Measurements from ENCODE around the gene OGDH. TPM values are rescaled to one million over a fixed set of nuclear protein-coding genes. Genes with fewer than 3 reads are reported as not detected.

OGDH gene
- total and polyA plus RNA-seq, 2 of the 4 experiments (the other 2 are of a cell fraction): 47.4 to 56.5 TPM

DNA sequence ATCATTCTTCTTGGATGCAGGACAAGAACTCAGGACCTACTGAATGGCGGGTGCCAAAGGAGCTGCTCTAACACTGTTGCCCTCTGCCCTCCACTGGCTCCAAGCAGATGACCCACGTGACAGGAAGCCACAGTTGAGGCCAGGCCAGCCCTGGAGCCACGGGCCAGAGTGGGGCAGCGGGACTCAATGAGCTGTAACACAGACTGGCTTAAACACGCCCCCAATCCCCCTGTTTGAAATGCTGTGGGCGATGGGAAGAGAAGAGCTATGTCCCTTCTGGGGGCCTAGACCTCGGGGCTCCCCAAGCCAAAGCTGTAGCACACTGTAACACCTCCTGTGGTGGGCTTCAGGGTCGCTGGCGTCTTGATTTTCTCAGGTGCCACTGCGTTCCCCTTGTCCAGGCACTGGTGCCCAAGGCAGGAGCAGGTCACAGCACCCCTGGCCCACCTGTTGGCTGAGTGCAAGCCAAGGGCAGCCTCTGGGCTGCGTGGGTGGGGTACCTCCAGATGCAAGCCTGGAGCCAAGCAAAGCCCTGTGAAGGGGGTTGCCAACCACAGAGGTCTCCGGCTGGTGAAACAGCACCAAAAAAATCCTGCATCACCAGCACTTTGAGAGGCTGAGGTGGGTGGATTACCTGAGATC lies 123.6 kb downstream of the OGDH start:
- 92% methylated on average over 6 of the region's 12 CpGs; no CpG with 5 or more reads in 1 of the 2 experiments for WGBS, 2 experiments (ENCODE audit: extremely low coverage in 2 of 2, insufficient read length in 1 of 2)
- H4K8ac ChIP-seq (ENCODE audit: low read depth in 2 of 2, low read length in 2 of 2): no peak overlapping the region
- intact Hi-C loops (cut with micrococcal nuclease): no loop called here
- POLR2A ChIA-PET (ENCODE audit: unreplicated experiment): no interaction called here
- H3K27ac ChIP-seq (ENCODE audit: insufficient read depth, low read length): no peak overlapping the region
- CTCF ChIA-PET: no interaction called here
- no peaks in the 10 kb centered on the region for H3K27me3 ChIP-seq (ENCODE audit: control insufficient read depth, insufficient read depth, low read length)
- dilution Hi-C loops (cut with HindIII; ENCODE audit: low sequenced_read_pairs, unreplicated experiment): no loop called here
- no peak overlapping the region for H3K9ac ChIP-seq (ENCODE audit: low read depth, low read length)
- no peak overlapping the region for H2BK5ac ChIP-seq (ENCODE audit: low read depth, low read length, poor library complexity, severe bottlenecking)
- H3K9me1 ChIP-seq (ENCODE audit: insufficient read depth, low read length): peaks cover 10% of the 10 kb centered on the region
- no peaks in the 10 kb centered on the region for H3K36me3 ChIP-seq (ENCODE audit: control insufficient read depth, insufficient read depth, low read length)
- H3K79me1 ChIP-seq (ENCODE audit: low read depth in 1 of 2, low read length in 2 of 2): peaks cover 0 to 4% of the 10 kb centered on the region in 2 experiments; a peak in 2 of 4 replicates
- H2BK15ac ChIP-seq (ENCODE audit: low read depth, low read length): 0 out of 3 replicates have a peak overlapping the region, but pooled peaks have one; percentile 63
- no peak overlapping the region; the same call in 1 of the 2 replicates for H3K23ac ChIP-seq (ENCODE audit: low read depth, low read length)
- H2AFZ ChIP-seq (replicated peaks; ENCODE audit: low read length, poor library complexity): peak overlapping the region; percentile 49
- no peaks in the 10 kb centered on the region for H4K20me1 ChIP-seq (ENCODE audit: insufficient read depth, low read length)
- H2AK9ac ChIP-seq (replicated peaks; ENCODE audit: low read depth, low read length, poor library complexity): peak overlapping the region; percentile 58
- in situ Hi-C loops (cut with MboI; ENCODE audit: low sequenced_read_pairs): no loop called here
- TF ChIP-seq MAFK (IDR thresholded peaks at IDR 0.05; ENCODE audit: low read depth, low read length): no peak
- TF ChIP-seq NFE2L2 (IDR thresholded peaks at IDR 0.05; ENCODE audit: low read depth, low read length): no peak
- TF ChIP-seq, protein P1, sequence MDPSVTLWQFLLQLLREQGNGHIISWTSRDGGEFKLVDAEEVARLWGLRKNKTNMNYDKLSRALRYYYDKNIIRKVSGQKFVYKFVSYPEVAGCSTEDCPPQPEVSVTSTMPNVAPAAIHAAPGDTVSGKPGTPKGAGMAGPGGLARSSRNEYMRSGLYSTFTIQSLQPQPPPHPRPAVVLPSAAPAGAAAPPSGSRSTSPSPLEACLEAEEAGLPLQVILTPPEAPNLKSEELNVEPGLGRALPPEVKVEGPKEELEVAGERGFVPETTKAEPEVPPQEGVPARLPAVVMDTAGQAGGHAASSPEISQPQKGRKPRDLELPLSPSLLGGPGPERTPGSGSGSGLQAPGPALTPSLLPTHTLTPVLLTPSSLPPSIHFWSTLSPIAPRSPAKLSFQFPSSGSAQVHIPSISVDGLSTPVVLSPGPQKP (IDR thresholded peaks at IDR 0.05; ENCODE audit: borderline replicate concordance, low read depth, low read length): no peak
- no peak for TF ChIP-seq RFX5 (IDR thresholded peaks at IDR 0.05; ENCODE audit: low read depth, low read length)
- TF ChIP-seq CHD1 (IDR thresholded peaks at IDR 0.05; ENCODE audit: low read depth, low read length): no peak
- no peak for TF ChIP-seq MAZ (IDR thresholded peaks at IDR 0.05; ENCODE audit: borderline replicate concordance, low read depth, low read length)
- TF ChIP-seq, protein P2, sequence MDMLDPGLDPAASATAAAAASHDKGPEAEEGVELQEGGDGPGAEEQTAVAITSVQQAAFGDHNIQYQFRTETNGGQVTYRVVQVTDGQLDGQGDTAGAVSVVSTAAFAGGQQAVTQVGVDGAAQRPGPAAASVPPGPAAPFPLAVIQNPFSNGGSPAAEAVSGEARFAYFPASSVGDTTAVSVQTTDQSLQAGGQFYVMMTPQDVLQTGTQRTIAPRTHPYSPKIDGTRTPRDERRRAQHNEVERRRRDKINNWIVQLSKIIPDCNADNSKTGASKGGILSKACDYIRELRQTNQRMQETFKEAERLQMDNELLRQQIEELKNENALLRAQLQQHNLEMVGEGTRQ (IDR thresholded peaks at IDR 0.05; ENCODE audit: low read depth, low read length): no peak
- peak overlapping the region; percentile 26; the same call in 1 of the 2 replicates for H2BK120ac ChIP-seq (ENCODE audit: low read depth, low read length)
- peak overlapping the region; percentile 38 for H3K4ac ChIP-seq (ENCODE audit: low read depth, low read length)
- H2AK5ac ChIP-seq (ENCODE audit: low read depth, low read length): peak overlapping the region; percentile 90
- no peak overlapping the region for H3K18ac ChIP-seq (ENCODE audit: low read depth, low read length)
- H4K91ac ChIP-seq (ENCODE audit: insufficient read depth, low read depth, low read length): no peak overlapping the region; the same call in 1 of the 2 replicates
- no peak for DNase-seq
- H3K14ac ChIP-seq (replicated peaks; ENCODE audit: low read depth, low read length): peak overlapping the region; percentile 68
- peaks cover 13% of the 10 kb centered on the region for H3K4me1 ChIP-seq (ENCODE audit: control insufficient read depth, insufficient read depth, low read length)
- H3K56ac ChIP-seq (ENCODE audit: extremely low read depth, insufficient read depth, low read length): no peak overlapping the region
- BruUV-seq (replicated peaks): no TSS peak
- no peak overlapping the region for H4K5ac ChIP-seq (ENCODE audit: low read depth, low read length)
- H3K9me3 ChIP-seq (ENCODE audit: control insufficient read depth, insufficient read depth, low read length): no peaks in the 10 kb centered on the region
- H3K4me3 ChIP-seq (ENCODE audit: insufficient read depth, low read depth, low read length): no peak overlapping the region
- ATAC-seq (ENCODE audit: low read depth): no peak
- H3K4me2 ChIP-seq (ENCODE audit: low read depth, low read length): no peak overlapping the region
- H2BK20ac ChIP-seq (ENCODE audit: low read depth, low read length): peak overlapping the region; percentile 20; the same call in 1 of the 2 replicates

All from IMR-90 (cell line).